CMK (cell line): ENCODE measurements around the gene SRC.

ENCODE experiments used
- DNase-seq: peaks from one replicate; pipeline ENCODE4 v3.0.0-alpha.2; 2010; ENCODE audit warnings: low read depth

The SRC gene

GRCh38 chr20:37345339-37346235, at the start of gene SRC:
TSS of gene SRC (plus strand) at chr20:37346140. CDS start at chr20:37384154, 38,014 bp downstream.
- no peak for DNase-seq

GRCh38 chr20:37296371-37296770, 49.6 kb upstream of the SRC start:
- no peak for DNase-seq

- DNase-seq, result no peak
These were observed 48.7 kb upstream of the SRC start for GRCh38 chr20:37297066-37297736.

- DNase-seq, result no peak
These were observed 47.6 kb upstream of the SRC start for GRCh38 chr20:37298190-37298939.

- no peak for DNase-seq
These were observed 46.0 kb upstream of the SRC start for GRCh38 chr20:37299718-37300528.

GRCh38 chr20:37301120-37301519, 44.8 kb upstream of the SRC start:
- no peak for DNase-seq

- no peak for DNase-seq
These were observed 44.4 kb upstream of the SRC start for GRCh38 chr20:37301558-37301957.

- DNase-seq, result no peak
These were observed 43.0 kb upstream of the SRC start for GRCh38 chr20:37302981-37303380.

- DNase-seq, result no peak
These were observed 42.3 kb upstream of the SRC start for GRCh38 chr20:37303637-37304036.

- no peak for DNase-seq
These were observed 40.9 kb upstream of the SRC start for GRCh38 chr20:37305079-37305478.

- DNase-seq, result no peak
These were observed 40.1 kb upstream of the SRC start for GRCh38 chr20:37305839-37306238.

- no peak for DNase-seq
These were observed 37.6 kb upstream of the SRC start for GRCh38 chr20:37308086-37309050.

GRCh38 chr20:37309290-37309689, 36.6 kb upstream of the SRC start:
- no peak for DNase-seq

GRCh38 chr20:37309936-37310590, 35.9 kb upstream of the SRC start:
- no peak for DNase-seq

- DNase-seq, result no peak
These were observed 35.0 kb upstream of the SRC start for GRCh38 chr20:37310951-37311350.

- no peak for DNase-seq
These were observed 34.1 kb upstream of the SRC start for GRCh38 chr20:37311710-37312355.

GRCh38 chr20:37313546-37314091, 32.3 kb upstream of the SRC start:
- DNase-seq, result no peak

- DNase-seq, result no peak
These were observed 31.8 kb upstream of the SRC start for GRCh38 chr20:37314099-37314498.

- no peak for DNase-seq
These were observed 31.3 kb upstream of the SRC start for GRCh38 chr20:37314617-37315016.
